ENCODE measurements around the gene LRRC9. TPM values are rescaled to one million over a fixed set of nuclear protein-coding genes. Genes with fewer than 3 reads are reported as not detected.
A peak's percentile ranks its signal among the peaks of the same experiment; 100 is the strongest.

The LRRC9 gene
- total RNA-seq, 6 experiments from 2014 or later = not detected

GRCh38 chr14:60093080-60093479, 173.1 kb downstream of the LRRC9 start:
- Mint-ChIP-seq H3K9me3 (no peaks in the 10 kb centered on the region), H3K27ac (peak overlapping the region; percentile 97), H3K4me3 (peak overlapping the region; percentile 97), H3K4me1 (ENCODE audit: low read depth) (peaks cover 52% of the 10 kb centered on the region), H3K27me3 (ENCODE audit: insufficient read depth) (no peaks in the 10 kb centered on the region; the same call in 1 of the 2 replicates), H3K36me3 (ENCODE audit: low read depth) (peaks cover 36% of the 10 kb centered on the region)
- no peak for TF ChIP-seq CTCF (IDR thresholded peaks at IDR 0.05)
- DNase-seq = no peak

GRCh38 chr14:60093606-60094005, 173.7 kb downstream of the LRRC9 start:
- peak overlapping the region; percentile 97 for H3K27ac Mint-ChIP-seq
- peak overlapping the region; percentile 97 for H3K4me3 Mint-ChIP-seq
- peaks cover 56% of the 10 kb centered on the region for H3K4me1 Mint-ChIP-seq (ENCODE audit: low read depth)
- H3K9me3 Mint-ChIP-seq = no peaks in the 10 kb centered on the region
- peaks cover 40% of the 10 kb centered on the region for H3K36me3 Mint-ChIP-seq (ENCODE audit: low read depth)
- no peaks in the 10 kb centered on the region; the same call in 1 of the 2 replicates for H3K27me3 Mint-ChIP-seq (ENCODE audit: insufficient read depth)
- no peak for DNase-seq
- TF ChIP-seq CTCF (IDR thresholded peaks at IDR 0.05) = no peak

GRCh38 chr14:60094306-60094897, 174.5 kb downstream of the LRRC9 start:
- Mint-ChIP-seq H3K27me3 (ENCODE audit: insufficient read depth) (no peaks in the 10 kb centered on the region; the same call in 1 of the 2 replicates), H3K9me3 (no peaks in the 10 kb centered on the region), H3K4me1 (ENCODE audit: low read depth) (peaks cover 56% of the 10 kb centered on the region), H3K4me3 (peak overlapping the region; percentile 97), H3K36me3 (ENCODE audit: low read depth) (peaks cover 40% of the 10 kb centered on the region), H3K27ac (peak overlapping the region; percentile 97)
- peak; percentile 56 for DNase-seq
- no peak for TF ChIP-seq CTCF (IDR thresholded peaks at IDR 0.05)

GRCh38 chr14:60095231-60095630, 175.3 kb downstream of the LRRC9 start:
- TF ChIP-seq CTCF (IDR thresholded peaks at IDR 0.05) = no peak
- peaks cover 56% of the 10 kb centered on the region for H3K4me1 Mint-ChIP-seq (ENCODE audit: low read depth)
- H3K4me3 Mint-ChIP-seq = peak overlapping the region; percentile 97

GRCh38 chr14:60095781-60096450, 176.0 kb downstream of the LRRC9 start:
- Mint-ChIP-seq H3K27me3 (ENCODE audit: insufficient read depth) (no peaks in the 10 kb centered on the region; the same call in 1 of the 2 replicates), H3K4me3 (peak overlapping the region; percentile 97), H3K4me1 (ENCODE audit: low read depth) (peaks cover 55% of the 10 kb centered on the region), H3K9me3 (no peaks in the 10 kb centered on the region), H3K36me3 (ENCODE audit: low read depth) (peaks cover 44% of the 10 kb centered on the region), H3K27ac (peak overlapping the region; percentile 97)
- TF ChIP-seq CTCF (IDR thresholded peaks at IDR 0.05) = no peak
- peak; percentile 62 for DNase-seq

More at GRCh38 chr14:60095231-60095630, 175.3 kb downstream of the LRRC9 start:
- Mint-ChIP-seq H3K9me3 (no peaks in the 10 kb centered on the region), H3K36me3 (ENCODE audit: low read depth) (peaks cover 40% of the 10 kb centered on the region), H3K27me3 (ENCODE audit: insufficient read depth) (no peaks in the 10 kb centered on the region; the same call in 1 of the 2 replicates), H3K27ac (peak overlapping the region; percentile 97)
- no peak for DNase-seq

Measured in HFFc6 (cell line).